HuH-7.5 (cell line): Measurements from ENCODE around the gene LRRC8E.
"Not testable (repeated sequence)": the region's sequence is repeated elsewhere in the genome, so short reads cannot be mapped to it uniquely, and the experiment has no call there.

ENCODE experiments used
- DNase-seq: peaks from one replicate; pipeline ENCODE4 v3.0.0; 2011; ENCODE audit warnings: low spot score

Gene LRRC8E

DNA sequence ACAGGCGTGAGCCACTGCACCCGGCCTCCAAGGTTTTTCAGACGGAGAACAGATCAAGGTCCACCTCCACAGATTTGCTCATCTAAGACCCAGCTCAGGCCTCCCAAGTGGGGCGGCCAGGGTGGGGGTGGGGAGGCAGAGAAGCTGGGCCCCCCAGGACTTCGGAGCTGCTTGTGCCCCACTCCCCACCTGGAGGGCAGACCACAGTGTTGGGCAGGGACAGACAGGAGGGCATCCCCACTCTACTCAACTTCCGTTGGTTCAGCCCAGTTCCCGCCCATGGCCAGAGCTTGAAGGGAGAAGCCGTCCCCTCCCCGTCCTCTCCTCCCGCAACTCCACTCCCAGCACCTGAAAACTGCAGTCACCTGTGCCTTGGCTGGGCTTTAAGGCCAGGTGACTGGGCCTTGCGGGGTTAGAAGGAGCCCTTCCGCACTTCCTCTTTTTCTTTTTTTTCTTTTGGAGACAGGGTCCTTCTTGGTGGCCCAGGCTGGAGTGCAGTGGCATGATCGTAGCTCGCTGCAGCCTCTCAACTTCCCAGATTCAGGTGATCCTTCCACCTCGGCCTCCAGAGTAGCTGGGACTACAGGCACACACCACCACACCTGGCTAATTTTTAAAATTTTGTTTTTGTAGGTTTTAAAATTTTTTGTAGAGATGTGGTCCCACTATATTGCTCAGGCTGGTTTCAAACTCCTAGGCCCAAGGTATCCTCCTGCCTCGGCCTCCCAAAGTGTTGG lies 734 bp upstream of the LRRC8E start:
- DNase-seq, result no peak

- DNase-seq, result no peak
Measured at GRCh38 chr19:7888826-7889217, 512 bp downstream of the LRRC8E start.

DNA sequence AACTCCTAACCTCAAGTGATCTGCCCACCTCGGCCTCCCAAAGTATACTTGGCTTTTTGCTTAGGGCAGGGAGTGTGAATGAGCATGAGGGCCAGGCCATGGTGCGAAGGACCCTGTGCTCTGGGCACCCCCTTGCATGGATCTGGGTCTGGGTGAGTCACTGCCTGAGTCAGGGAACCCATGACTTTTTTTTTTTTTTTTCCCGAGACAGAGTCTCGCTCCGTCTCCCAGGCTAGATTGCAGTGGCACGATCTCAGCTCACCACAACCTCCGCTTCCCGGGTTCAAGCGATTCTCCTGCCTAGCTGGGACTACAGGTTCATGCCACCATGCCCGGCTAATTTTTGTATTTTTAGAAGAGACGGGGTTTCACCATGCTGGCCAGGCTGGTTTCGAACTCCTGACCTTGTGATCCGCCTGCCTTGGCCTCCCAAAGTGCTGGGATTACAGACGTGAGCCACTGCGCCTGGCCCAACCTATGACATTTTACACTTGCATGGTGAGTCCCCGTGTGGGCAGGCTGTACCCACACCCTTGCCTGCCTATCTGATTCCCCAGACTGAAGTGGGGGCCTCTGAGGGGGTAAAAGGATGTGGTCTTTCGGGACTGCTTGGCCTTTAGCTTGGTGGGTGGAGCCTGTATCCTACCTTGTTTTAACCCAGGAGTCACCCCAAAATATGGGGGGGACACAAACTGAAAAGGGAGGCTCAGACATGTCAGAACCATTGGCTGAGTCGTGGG lies 5.2 kb downstream of the LRRC8E start:
- not testable (repeated sequence) for DNase-seq

GRCh38 chr19:7894612-7895309 lies 6.5 kb downstream of the LRRC8E start:
- DNase-seq, result no peak

GRCh38 chr19:7895565-7895964 lies 7.3 kb downstream of the LRRC8E start:
- no peak for DNase-seq

- DNase-seq, result no peak
Measured at GRCh38 chr19:7897292-7897691, 9.0 kb downstream of the LRRC8E start.

DNA sequence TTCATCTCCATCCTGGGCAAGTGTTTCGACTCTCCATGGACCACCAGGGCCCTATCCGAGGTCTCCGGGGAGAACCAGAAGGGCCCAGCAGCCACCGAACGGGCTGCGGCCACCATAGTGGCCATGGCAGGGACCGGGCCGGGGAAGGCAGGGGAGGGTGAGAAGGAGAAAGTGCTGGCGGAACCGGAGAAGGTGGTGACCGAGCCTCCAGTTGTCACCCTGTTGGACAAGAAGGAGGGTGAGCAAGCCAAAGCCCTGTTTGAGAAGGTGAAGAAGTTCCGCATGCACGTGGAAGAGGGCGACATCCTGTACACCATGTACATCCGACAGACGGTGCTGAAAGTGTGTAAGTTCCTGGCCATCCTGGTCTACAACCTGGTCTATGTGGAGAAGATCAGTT lies 10.7 kb downstream of the LRRC8E start:
- DNase-seq, result no peak

DNA sequence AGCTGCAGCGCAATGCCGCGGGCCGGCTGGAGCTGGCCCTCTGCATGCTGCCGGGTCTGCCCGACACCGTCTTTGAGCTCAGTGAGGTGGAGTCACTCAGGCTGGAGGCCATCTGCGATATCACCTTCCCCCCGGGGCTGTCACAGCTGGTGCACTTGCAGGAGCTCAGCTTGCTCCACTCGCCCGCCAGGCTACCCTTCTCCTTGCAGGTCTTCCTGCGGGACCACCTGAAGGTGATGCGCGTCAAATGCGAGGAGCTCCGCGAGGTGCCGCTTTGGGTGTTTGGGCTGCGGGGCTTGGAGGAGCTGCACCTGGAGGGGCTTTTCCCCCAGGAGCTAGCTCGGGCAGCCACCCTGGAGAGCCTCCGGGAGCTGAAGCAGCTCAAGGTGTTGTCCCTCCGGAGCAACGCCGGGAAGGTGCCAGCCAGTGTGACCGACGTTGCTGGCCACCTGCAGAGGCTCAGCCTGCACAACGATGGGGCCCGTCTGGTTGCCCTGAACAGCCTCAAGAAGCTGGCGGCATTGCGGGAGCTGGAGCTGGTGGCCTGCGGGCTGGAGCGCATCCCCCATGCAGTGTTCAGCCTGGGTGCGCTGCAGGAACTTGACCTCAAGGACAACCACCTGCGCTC lies 11.6 kb downstream of the LRRC8E start:
- DNase-seq, result no peak

GRCh38 chr19:7900401-7900870 lies 12.1 kb downstream of the LRRC8E start:
- DNase-seq, result no peak

DNA sequence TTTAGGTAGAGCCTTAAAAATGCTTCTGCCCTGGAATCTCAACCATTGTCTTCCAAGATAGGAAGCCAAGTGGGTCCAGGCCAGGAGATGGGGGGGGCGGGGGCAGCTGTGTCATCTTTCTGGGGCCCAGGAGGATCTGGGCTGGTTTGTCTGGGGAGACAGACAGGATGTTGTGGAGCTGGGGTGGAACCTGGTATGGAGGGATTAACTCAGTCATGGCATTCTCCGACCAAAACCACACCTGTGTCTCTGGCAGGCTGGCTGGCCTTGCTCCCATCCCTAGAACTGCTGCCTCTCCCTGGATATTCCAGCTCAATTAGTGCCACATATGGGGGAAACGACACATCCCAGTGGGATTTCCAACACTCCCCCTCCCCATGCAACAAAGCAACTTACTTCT lies 12.6 kb downstream of the LRRC8E start:
- no peak for DNase-seq

DNA sequence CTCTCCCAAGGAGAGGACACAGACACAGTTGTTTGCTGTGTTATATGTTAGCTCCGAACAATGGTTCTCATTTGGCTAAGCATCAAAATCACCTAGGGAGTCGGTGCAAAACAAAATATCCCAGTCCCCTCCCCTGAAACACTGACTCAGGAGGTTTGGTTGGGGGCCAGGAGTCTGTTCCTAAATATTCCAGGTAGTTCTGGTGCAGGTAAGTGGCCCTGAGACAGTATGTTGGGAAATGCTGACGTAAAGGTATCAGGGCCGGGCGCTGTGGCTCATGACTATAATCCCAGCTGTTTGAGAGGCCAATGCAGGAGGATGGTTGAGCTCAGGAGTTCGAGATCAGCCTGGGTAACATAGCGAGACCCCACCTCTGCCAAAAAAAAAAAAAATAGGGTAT lies 13.0 kb downstream of the LRRC8E start:
- DNase-seq, result no peak

DNA sequence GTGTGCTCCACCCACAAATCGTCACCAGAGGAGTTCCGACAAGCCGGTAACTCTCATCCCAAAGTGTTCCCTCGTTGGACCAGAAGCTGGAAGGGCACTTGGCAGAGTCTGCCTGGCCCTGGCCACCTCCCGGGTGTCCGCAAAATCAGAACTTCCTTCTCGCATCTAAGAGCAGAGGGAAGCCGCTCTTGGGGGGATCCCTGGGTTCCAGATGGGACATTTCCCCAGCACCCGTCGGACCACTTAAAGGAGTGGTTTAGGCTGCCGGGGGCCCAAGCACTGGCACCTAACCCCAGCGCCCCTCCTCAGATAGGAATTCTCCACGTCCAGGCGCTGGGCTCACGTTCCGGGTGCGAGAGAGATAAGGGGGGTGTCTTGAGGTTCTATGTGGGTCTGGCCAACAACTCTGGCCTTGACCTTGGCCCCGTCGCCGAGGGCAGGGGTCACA lies 14.5 kb downstream of the LRRC8E start:
- DNase-seq, result no peak

DNA sequence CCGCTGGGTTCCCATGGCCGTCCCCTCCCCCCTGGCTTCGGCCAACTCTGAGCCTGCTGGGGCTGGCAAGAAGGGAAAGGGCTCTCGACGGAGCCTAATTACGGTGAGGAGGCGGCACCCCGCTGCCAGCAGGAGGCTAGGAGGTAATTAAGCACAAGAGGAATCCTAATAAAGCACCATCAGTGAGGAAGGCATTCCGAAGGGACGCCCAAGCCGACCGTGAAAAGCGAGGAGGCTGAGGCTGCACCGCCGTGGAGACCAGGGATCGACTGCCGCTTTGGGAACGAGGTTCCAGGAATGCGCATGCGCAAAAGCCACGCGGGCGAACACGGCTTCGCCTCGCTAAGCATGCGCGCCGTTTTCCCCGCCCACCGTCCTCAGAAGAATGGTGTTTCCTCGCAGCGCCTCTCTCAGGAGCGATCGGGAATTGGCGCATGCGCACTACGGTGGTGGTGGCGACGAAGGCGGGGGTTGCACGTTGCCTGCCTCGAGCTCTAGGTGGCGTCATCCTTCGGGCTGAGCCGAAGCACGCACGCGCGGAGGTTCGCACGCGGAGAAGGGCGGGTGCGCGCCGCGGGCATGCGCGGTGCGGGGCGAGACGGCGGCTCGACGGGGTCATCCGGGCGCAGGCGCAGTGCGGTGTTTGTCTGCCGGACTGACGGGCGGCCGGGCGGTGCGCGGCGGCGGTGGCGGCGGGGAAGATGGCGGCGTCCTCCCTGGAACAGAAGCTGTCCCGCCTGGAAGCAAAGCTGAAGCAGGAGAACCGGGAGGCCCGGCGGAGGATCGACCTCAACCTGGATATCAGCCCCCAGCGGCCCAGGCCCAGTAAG lies 15.1 kb downstream of the LRRC8E start, which contains the start of gene MAP2K7:
TSS of gene MAP2K7 (plus strand) at position 634 of the 830 bp plus-strand sequence. CDS start at position 702, 68 bp downstream.
- peak; percentile 98 for DNase-seq

- no peak for DNase-seq
Measured at GRCh38 chr19:7904074-7905020, 16.0 kb downstream of the LRRC8E start.

DNA sequence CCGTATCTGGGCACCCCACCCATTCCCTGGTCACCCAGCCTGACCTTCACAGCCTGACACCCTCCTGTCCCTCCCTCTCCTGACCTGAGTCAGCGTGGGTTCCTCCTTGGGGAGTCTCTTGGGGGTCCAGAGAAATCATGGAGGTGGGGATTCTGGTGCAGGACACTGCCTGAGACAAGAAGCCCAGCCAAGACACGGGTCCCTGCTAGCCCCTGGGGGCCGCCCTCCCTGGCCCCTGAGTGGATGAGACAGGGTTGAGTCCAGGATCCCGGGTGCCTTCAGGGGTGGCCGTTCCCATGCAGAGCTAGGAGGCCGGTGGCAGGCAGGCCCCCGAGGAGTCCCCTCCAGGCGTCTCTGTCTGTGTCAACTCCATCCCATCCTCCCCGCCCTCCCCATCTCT lies 17.0 kb downstream of the LRRC8E start:
- no peak for DNase-seq

- no peak for DNase-seq
Measured at GRCh38 chr19:7905859-7906258, 17.5 kb downstream of the LRRC8E start.

GRCh38 chr19:7907122-7907521 lies 18.8 kb downstream of the LRRC8E start:
- DNase-seq, result no peak

GRCh38 chr19:7907544-7907943 lies 19.2 kb downstream of the LRRC8E start:
- no peak for DNase-seq

DNA sequence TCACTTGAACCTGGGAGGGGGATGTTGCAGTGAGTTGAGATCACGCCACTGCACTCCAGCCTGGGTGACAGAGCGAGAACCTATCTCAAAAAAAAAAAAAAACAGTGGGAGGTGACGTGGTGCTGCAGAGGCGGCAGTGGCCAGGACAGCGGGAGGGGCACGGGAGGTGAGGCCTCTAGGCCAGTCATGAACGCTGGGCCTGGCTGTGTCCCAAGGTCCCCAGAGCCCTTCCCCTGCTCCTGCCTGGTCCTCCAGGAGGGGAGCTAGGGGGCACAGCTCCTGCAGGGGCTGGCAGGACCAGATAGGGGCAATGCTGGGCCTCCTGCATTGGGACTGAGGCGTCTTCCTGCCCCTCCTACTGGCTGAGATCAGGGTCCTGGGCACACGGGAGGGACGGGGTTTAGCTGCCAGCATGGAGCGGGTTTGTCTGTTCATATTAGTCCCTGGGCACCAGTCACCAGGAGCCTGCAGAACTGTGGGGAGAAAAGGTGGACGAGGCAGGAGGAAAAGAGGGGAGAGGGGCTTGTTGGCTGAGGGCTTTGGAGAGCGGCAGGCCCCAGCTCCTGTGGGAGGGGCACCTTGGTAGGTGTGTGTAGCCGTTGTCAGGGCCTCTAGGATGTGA lies 19.9 kb downstream of the LRRC8E start:
- DNase-seq, result no peak
